CD4-positive, alpha-beta T cell treated with Interleukin-10 for 1 hour (primary cell): Measurements from ENCODE around the gene CST3.
"Not testable (repeated sequence)": the region's sequence is repeated elsewhere in the genome, so short reads cannot be mapped to it uniquely, and the experiment has no call there.

Source experiments
- DNase-seq: peaks from one replicate; pipeline ENCODE4 v3.0.0-alpha.2; 2020

CST3 gene

GRCh38 chr20:23640671-23641667, 3.2 kb upstream of the CST3 start:
- DNase-seq = no peak

- DNase-seq = no peak
Measured at GRCh38 chr20:23640018-23640601, 2.4 kb upstream of the CST3 start.

- DNase-seq = no peak
Measured at GRCh38 chr20:23639490-23639958, 1.8 kb upstream of the CST3 start.

GRCh38 chr20:23638309-23638708, 554 bp upstream of the CST3 start:
- no peak for DNase-seq

- no peak for DNase-seq
Measured at GRCh38 chr20:23636908-23637281, 860 bp downstream of the CST3 start.

GRCh38 chr20:23636182-23636907, 1.4 kb downstream of the CST3 start:
- DNase-seq = no peak

- not testable (repeated sequence) for DNase-seq
Measured at GRCh38 chr20:23635768-23636090, 2.0 kb downstream of the CST3 start.

GRCh38 chr20:23634985-23635767, 2.6 kb downstream of the CST3 start:
- no peak for DNase-seq

GRCh38 chr20:23634044-23634801, 3.5 kb downstream of the CST3 start:
- DNase-seq = no peak

- DNase-seq = no peak
Measured at GRCh38 chr20:23632711-23633573, 4.8 kb downstream of the CST3 start.

- no peak for DNase-seq
Measured at GRCh38 chr20:23631981-23632710, 5.6 kb downstream of the CST3 start.

GRCh38 chr20:23631226-23631822, 6.4 kb downstream of the CST3 start:
- DNase-seq = no peak

GRCh38 chr20:23630392-23630849, 7.3 kb downstream of the CST3 start:
- no peak for DNase-seq

GRCh38 chr20:23629542-23630391, 8.0 kb downstream of the CST3 start:
- no peak for DNase-seq

- DNase-seq = no peak
Measured at GRCh38 chr20:23629017-23629541, 8.7 kb downstream of the CST3 start.

- DNase-seq = no peak
Measured at GRCh38 chr20:23628402-23629016, 9.2 kb downstream of the CST3 start.

- no peak for DNase-seq
Measured at GRCh38 chr20:23627501-23627900, 10.3 kb downstream of the CST3 start.

GRCh38 chr20:23626040-23626620, 11.6 kb downstream of the CST3 start:
- DNase-seq = no peak
